Fibroblast of skin of abdomen (primary cell): Measurements from ENCODE around the gene ASCL3.
"Not testable (repeated sequence)": the region's sequence is repeated elsewhere in the genome, so short reads cannot be mapped to it uniquely, and the experiment has no call there.

Experiments
- DNase-seq: peaks from one replicate; pipeline ENCODE4 v3.0.0-alpha.2; 2013

ASCL3 gene

DNA sequence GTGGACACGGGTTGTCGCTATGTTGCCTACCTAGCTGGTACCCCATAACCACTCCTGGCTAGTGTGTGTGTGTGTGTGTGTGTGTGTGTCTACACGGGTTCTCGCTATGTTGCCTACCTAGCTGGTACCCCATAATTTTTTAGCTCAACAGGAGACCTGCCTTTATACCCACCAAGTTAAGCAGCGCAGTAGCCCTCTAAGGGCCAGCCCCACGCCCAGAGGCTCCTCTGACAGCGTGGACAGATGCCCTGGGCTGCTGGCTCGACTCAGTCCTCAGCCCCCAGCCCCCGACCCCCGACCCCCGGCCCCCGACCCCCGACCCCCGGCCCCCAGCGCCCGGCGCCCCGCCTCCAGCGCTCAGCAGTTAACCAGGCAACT, 32.2 kb downstream of the ASCL3 start:
- DNase-seq = no peak

DNA sequence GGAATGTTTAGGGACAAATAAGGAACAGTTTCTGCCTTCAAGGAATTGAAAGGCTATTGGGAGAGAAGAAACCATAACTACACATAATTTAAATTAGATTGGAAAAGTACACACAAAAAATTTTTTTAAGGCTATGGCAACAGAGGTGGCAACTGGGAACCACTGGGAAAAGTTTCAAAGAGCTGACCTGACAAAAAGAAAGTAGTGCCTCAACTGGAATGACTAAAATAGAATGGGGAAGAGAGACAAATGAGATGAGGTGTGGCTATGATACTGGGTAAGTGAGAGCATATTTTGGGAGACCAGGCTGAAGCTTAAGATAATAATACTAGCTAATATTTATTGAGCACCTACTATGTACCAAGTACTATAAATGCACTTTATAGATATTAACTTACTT, 34.7 kb downstream of the ASCL3 start:
- no peak for DNase-seq

DNA sequence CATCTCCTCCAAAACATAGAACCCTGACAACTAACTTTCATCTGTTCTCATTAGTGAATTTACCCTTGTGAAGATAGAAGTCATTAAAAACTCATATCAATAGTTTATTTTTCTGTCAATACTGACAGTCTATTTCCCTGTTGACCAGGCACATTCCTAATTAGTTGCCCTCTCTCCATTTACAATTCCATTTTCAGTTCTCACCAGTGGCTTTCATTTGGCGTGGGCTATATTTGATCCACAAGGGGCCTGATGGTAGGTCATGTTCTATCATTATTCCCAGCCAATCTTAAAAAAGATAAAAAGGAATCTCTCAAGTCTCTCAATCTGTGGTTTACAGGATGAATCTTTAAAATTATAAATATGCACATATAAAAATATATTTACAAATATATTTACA, 35.7 kb downstream of the ASCL3 start:
- DNase-seq = no peak

DNA sequence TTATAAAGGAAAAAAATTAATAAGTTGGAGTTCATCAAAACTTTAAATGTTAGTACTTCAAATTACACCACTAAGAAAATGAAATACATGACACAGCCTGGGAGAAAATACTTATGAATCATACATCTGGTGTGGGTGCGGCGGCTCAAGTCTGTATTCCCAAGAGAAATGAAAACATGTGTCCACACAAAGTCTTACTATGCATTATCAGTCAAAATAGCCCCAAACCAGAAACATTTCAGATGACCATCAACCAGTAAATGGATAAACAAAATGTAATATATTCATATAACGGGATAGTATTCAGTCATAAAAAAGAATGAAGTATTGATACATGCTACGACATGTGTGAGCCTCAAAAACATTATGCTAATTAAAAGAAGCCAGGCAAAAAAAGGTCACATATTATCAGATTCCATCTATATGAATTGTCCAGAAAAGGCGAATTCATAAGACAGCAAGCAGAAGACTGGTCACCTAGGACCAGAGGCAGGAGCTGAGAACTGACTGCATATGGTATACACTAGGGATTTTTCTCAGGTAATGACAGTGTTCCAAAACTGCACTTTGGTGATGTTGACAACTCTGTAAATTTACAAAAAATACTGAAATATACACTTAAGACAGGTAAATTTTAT, 37.2 kb downstream of the ASCL3 start:
- DNase-seq = peak; percentile 85

DNA sequence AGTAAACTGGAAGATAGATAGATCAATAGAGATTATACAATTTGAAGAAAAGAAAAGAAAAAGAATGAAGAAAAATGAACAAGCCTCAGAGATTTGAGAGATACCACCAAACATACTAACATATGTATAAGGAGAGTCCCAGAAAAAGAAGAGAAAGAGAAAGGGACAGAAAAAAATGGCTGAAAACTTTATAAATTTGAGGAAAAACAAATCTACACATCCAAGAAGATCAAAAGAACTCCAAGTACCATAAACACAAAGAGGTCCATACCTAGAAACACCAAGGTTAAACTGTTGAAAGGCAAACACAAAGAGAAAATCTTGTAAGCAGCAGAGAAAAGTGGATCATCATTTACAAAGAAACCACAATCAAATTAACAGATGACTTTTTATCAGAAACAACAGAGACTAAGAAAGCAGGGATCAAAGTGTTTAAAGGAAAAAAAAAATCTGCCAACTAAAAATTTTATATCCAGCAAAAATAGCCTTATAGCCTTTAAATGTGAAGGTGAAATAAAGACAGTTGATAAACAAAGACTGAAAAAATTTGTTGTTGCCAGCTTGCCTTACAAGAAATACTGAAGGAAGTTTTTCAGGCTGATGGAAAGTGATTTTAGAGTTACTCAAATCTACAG, 43.6 kb downstream of the ASCL3 start:
- DNase-seq = no peak

DNA sequence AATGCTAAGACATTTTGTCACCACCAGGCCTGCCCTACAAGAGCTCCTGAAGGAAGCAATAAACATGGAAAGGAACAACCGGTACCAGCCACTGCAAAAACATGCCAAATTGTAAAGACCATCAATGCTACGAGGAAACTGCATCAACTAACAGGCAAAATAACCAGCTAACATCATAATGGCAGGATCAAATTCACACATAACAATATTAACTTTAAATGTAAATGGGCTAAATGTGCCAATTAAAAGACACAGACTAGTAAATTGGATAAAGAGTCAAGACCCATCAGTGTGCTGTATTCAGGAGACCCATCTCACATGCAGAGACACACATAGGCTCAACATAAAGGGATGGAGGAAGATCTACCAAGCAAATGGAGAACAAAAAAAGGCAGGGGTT, 51.6 kb downstream of the ASCL3 start:
- not testable (repeated sequence) for DNase-seq
